HG02840 (cell line): Measurements from ENCODE around the gene GNPDA1.

Source experiments
- ATAC-seq: cut with Tn5 transposase; IDR thresholded peaks from one replicate; pipeline ENCODE4 v1.9.1; 2021; ENCODE audit warnings: mild to moderate bottlenecking, moderate library complexity, moderate number of reproducible peaks; ENCODE audit not compliant: unreplicated experiment, low FRiP score

Gene GNPDA1

GRCh38 chr5:142024771-142025304 lies 12.0 kb upstream of the GNPDA1 start:
- peak; percentile 100 for ATAC-seq

GRCh38 chr5:142023836-142024235 lies 11.0 kb upstream of the GNPDA1 start:
- no peak for ATAC-seq

- ATAC-seq = no peak
Observed at GRCh38 chr5:142020122-142020659, 7.4 kb upstream of the GNPDA1 start.

GRCh38 chr5:142017832-142018427 lies 5.1 kb upstream of the GNPDA1 start:
- ATAC-seq = no peak

- no peak for ATAC-seq
Observed at GRCh38 chr5:142016556-142016955, 3.7 kb upstream of the GNPDA1 start.

- ATAC-seq = no peak
Observed at GRCh38 chr5:142015781-142016533, 3.1 kb upstream of the GNPDA1 start.

- no peak for ATAC-seq
Observed at GRCh38 chr5:142014911-142015584, 2.2 kb upstream of the GNPDA1 start.

GRCh38 chr5:142013734-142014521 lies 1.1 kb upstream of the GNPDA1 start:
- no peak for ATAC-seq

GRCh38 chr5:142012186-142012785 lies 541 bp downstream of the GNPDA1 start:
- no peak for ATAC-seq

GRCh38 chr5:142011572-142012185 lies 1.1 kb downstream of the GNPDA1 start:
- ATAC-seq = no peak

- ATAC-seq = no peak
Observed at GRCh38 chr5:142009886-142010285, 2.9 kb downstream of the GNPDA1 start.

GRCh38 chr5:142008813-142009212 lies 4.0 kb downstream of the GNPDA1 start:
- no peak for ATAC-seq

- no peak for ATAC-seq
Observed at GRCh38 chr5:142007237-142007544, 5.6 kb downstream of the GNPDA1 start.

- no peak for ATAC-seq
Observed at GRCh38 chr5:142006363-142007236, 6.2 kb downstream of the GNPDA1 start.

- no peak for ATAC-seq
Observed at GRCh38 chr5:142003266-142003800, 9.5 kb downstream of the GNPDA1 start.

- ATAC-seq = no peak
Observed at GRCh38 chr5:142000704-142001484, 11.9 kb downstream of the GNPDA1 start.

- ATAC-seq = no peak
Observed at GRCh38 chr5:142000173-142000572, 12.7 kb downstream of the GNPDA1 start.
